ENCODE measurements around the gene FAM124B.
A peak's percentile ranks its signal among the peaks of the same experiment; 100 is the strongest.

The FAM124B gene

DNA sequence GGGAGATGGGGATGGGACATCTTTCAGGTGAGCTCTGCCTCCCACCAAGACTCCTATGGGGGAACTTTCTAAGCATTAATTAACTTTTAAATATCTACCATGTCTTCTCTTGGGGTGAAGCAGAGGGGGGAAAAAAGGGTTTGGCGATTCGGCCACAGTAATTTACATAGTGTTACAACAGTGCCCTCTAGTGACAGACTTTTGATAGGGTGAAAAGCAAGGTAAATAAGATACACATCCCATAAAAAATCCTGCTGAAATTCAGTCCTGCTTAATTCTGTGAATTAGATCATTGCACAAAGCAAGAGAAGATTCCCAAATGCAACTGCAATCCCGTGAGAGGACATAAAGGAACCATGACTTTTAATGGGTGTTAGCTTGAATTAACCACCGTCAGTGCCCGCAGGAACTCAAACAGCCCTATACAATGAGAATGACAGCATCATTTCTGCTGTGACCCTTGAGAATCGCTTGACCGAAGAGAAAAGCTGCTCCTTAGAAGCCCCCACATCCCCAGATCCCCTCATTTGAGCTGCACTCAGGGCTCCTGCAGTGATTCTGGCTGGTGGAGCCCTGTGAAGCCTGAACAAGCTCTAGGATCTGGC lies 32.8 kb downstream of the FAM124B start:
- TF ChIP-seq, protein P1, sequence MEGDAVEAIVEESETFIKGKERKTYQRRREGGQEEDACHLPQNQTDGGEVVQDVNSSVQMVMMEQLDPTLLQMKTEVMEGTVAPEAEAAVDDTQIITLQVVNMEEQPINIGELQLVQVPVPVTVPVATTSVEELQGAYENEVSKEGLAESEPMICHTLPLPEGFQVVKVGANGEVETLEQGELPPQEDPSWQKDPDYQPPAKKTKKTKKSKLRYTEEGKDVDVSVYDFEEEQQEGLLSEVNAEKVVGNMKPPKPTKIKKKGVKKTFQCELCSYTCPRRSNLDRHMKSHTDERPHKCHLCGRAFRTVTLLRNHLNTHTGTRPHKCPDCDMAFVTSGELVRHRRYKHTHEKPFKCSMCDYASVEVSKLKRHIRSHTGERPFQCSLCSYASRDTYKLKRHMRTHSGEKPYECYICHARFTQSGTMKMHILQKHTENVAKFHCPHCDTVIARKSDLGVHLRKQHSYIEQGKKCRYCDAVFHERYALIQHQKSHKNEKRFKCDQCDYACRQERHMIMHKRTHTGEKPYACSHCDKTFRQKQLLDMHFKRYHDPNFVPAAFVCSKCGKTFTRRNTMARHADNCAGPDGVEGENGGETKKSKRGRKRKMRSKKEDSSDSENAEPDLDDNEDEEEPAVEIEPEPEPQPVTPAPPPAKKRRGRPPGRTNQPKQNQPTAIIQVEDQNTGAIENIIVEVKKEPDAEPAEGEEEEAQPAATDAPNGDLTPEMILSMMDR (conservative IDR thresholded peaks at IDR 0.05; ENCODE audit: low read length) = peak; percentile 74
- no peak overlapping the region for H3K4me3 ChIP-seq (ENCODE audit: low read length)
- DNase-seq (ENCODE audit: low read depth) = peak; percentile 50

DNA sequence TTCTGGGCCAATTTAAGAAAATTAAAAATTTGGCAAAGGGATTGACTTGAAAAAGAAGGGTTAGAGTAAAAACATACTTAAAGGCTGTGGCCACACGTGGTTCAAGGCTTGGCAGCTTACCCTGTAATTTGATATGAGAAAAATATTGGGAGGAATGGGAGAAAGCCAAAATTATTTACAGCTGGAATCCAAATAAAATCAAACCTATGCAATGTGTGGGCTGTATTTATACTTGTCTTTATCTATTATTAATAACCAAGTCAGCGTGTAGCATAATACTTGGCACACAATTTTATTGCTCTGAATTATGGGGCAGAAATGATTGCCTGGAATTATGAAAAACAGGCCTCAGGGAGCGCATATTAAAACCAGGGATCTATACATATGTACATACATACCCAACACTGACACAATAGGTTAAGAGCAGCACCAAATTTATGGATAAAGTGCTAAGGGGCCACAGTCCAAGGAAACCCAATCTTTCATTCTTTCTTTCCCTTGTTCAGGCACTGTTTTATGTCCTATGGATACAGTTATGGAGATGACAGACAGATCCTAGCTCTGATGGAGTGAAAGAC lies 35.6 kb downstream of the FAM124B start:
- TF ChIP-seq, protein P1 (conservative IDR thresholded peaks at IDR 0.05; ENCODE audit: low read length) = no peak
- no peak overlapping the region for H3K4me3 ChIP-seq (ENCODE audit: low read length)
- DNase-seq (ENCODE audit: low read depth) = peak; percentile 23

DNA sequence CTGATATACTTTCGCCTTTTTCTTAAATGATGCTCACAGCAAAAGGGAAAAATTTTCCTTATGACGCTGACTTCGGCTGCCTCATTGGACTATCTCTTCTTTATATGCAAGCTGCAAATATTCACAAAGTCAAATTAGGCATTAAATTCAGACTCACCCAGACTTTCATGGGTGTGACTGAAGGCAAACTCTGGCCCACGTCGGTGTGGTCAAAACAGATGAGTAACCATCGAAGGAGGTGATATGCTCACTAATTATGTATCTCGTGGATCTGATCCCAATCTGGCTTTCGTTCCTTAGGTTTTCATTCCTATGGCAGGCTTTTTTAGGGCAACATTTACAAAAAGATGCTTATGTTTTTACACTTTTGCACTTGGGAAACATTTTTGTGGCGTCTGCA lies 36.6 kb downstream of the FAM124B start:
- TF ChIP-seq, protein P1 (conservative IDR thresholded peaks at IDR 0.05; ENCODE audit: low read length) = no peak
- H3K4me3 ChIP-seq (ENCODE audit: low read length) = no peak overlapping the region
- no peak for DNase-seq (ENCODE audit: low read depth)

DNA sequence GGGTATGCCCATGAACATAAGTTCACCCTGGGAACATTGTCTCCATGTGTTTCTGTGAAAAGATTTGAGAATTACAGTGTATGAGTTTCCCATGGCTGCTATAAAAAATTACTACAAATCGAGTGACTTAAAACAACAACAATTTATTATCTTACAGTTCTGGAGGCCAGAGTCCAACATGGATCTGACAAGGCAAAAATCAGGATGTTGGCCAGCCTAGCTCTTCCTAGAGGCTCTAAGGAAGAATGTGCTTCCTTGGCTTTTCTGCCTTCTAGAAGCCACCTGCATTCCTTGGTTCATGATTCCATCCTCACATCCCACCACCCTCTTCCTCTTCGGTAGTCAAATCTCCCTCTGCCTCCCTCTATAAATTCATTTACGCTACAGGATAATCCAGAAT lies 38.6 kb downstream of the FAM124B start:
- DNase-seq (ENCODE audit: low read depth) = no peak
- TF ChIP-seq, protein P1 (conservative IDR thresholded peaks at IDR 0.05; ENCODE audit: low read length) = no peak

DNA sequence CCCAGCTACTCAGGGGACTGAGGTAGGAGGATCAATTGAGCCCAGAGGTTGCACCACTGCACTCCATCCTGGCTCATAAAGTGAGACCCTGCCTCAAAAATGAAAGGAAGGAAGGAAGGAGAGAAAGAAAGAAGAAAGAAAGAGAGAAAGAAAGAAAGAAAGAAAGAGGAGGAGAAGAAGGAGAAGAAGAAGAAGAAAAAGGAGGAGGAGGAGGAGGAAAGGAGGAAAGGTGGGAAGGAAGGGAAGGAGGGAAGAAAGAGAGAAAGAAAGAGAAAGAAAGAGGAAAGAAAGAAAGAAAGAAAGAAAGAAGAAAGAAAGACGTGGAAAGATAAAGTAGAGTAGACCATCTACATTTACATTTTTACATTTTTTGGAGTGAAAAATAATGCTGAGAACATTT lies 39.8 kb downstream of the FAM124B start:
- no peak for DNase-seq (ENCODE audit: low read depth)
- no peak overlapping the region for H3K4me3 ChIP-seq (ENCODE audit: low read length)
- TF ChIP-seq, protein P1 (conservative IDR thresholded peaks at IDR 0.05; ENCODE audit: low read length) = no peak

More for the DNA sequence above, 38.6 kb downstream of the FAM124B start:
- no peak overlapping the region for H3K4me3 ChIP-seq (ENCODE audit: low read length)

DNA sequence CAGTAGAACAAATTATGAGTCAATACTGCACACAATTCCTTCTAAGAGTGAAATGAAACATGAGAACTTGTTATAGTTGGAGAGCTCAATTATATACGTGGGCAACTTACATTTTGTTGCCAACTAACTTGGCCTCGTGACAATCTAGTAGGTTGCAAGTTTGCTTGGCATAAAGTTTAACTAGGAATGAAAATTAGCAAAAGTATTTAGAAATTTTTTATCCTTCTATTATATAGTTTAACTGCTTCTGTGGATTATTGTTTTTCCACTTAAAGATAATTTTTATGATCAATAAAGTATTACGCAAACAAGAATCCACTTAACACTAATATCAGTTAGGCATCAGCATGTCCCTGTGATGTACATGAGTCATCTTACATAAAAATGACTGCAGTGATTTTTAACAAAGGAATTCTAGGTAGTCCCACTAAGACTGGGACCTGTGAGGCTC lies 41.1 kb downstream of the FAM124B start:
- no peak overlapping the region for H3K4me3 ChIP-seq (ENCODE audit: low read length)
- TF ChIP-seq, protein P1 (conservative IDR thresholded peaks at IDR 0.05; ENCODE audit: low read length) = no peak
- DNase-seq (ENCODE audit: low read depth) = no peak

DNA sequence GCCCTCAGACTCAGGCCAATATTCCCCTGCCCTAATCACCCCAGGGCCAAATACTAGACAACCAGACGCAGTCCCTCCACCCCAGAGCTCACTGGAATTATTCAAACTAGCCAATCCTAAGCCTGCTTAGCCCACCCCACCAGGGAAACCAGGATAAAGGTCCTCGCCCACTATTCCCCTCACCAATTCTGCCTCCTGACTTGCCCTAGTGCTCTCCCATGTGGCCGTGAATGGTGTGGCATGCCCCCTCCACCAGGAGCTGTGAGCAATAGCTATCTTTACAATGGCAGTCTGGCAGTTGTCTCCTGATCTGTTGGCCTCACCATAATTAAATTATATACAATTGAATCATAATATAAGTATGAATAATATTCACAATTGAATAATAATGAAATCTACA lies 42.3 kb downstream of the FAM124B start:
- DNase-seq (ENCODE audit: low read depth) = no peak
- TF ChIP-seq, protein P1 (conservative IDR thresholded peaks at IDR 0.05; ENCODE audit: low read length) = peak; percentile 50
- H3K4me3 ChIP-seq (ENCODE audit: low read length) = no peak overlapping the region
